Stimulated activated CD8-positive, alpha-beta memory T cell treated with anti-CD3 and anti-CD28 coated beads, Interleukin-2, amount 100 ng/mL, for 48 hours (primary cell): ENCODE measurements around the gene HES1.
A peak's percentile ranks its signal among the peaks of the same experiment; 100 is the strongest.
"Not testable (repeated sequence)": the region's sequence is repeated elsewhere in the genome, so short reads cannot be mapped to it uniquely, and the experiment has no call there.

Experiments used
- DNase-seq, 2 donors: peaks; one replicate each; pipeline ENCODE4 v3.0.0-alpha.2; 2020; ENCODE audit warnings: low read depth in 2 of 2

The HES1 gene

GRCh38 chr3:194141415-194142155, 5.6 kb downstream of the HES1 start:
- DNase-seq, result peak; percentile 62 to 64

DNA sequence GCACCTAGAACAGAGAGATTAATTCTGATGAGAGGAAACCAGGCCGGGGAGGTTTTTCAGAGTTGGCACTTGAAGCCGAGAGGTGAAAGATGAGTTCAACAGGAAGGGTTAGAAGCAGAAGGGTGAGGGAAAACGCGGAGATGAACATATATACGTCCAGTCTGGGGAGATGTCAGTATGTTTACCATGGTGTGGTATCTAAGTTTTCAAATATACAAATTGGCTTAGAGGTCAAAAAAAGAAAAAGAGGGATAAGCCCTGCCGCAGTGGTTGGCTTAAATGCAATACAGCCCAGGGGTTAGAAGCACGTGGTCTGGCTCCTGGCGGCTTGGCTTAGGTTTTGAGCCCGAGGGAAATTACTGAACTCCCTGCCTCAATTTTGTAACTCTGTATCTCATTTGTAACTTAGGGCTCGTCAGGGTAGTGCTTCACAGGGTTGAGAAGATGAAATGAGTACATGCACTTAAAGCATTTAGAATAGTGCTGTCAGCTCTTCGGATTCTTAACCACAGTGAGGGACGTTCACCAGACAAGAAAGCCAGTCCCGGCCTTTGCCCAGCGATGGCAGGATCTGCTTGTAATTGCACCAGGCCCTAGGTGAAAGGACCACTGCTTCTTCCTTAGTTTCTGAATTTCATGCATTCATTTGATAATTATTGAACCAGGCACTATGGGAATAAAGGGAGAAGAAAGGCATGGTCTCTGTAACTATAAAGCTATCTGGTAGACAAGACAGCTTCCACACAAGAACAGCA, 6.4 kb downstream of the HES1 start:
- no peak for DNase-seq

GRCh38 chr3:194145702-194146101, 9.8 kb downstream of the HES1 start:
- no peak for DNase-seq

GRCh38 chr3:194147679-194148078, 11.7 kb downstream of the HES1 start:
- DNase-seq, result no peak

- DNase-seq, result no peak
Measured at GRCh38 chr3:194148383-194148782, 12.4 kb downstream of the HES1 start.

GRCh38 chr3:194150252-194150934, 14.4 kb downstream of the HES1 start:
- no peak for DNase-seq

- not testable (repeated sequence) for DNase-seq
Measured at GRCh38 chr3:194150935-194151302, 15.0 kb downstream of the HES1 start.

DNA sequence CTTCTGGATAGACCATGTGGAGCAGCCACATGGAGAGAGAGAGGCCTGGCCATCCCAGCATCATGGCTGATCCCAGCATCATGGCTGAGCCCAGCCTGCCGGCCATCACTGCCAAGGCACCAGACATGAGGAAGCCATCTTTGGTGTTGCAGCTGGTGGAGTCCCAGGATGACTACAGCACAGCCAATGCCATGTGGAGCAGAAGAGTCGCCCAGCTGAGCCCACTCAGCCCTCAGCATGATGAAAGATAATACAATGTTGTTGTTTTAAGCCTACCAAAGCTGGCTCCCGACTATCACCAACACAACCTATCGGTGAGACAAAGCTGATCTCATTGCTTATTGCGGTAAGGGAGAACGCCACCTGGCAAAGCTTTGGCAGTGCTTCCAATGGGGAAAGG, 18.4 kb downstream of the HES1 start:
- no peak for DNase-seq

GRCh38 chr3:194156095-194156494, 20.1 kb downstream of the HES1 start:
- DNase-seq, result no peak

DNA sequence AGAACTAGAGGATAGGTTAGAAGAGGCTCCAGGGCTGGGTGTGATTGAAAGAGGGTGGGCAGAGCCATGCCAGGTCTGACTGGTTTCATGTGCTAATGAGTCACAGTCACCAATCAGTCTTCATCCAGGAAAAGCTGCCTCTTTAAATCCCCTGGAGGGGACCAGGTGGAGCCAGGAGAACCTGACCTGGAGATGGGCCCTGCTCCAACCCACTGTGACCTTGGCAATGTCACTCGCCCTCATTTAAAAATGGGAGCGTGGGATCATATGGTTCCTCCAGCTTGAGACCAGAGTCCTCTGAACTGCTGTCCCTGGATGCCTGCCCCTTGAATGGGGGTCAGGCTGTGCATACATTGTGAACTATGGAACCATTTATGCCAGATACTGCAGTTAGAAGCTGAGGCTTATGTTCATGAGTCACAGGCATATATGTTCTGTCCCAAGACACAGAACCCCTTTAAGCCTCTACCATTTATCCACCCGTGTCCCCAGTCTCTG, 23.0 kb downstream of the HES1 start:
- DNase-seq, result no peak

DNA sequence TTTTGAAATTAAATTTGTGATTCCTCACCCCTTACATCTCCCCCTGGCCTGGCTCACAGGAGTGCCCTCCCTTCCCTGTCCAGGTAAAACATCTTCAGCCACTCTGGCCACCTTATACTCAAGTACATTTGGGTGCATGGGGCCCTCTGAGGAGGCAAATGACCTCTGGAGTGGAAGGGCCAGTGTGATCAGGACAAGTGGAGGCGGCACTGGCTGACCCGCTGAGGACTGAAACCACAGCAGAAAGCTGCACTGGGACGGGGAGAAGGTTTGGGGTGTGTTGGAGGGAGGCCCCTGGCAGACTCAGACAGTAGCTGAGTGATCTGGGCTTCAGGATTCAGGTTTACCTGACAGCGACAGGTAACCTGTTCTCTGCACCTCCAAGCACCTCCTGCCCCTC, 24.2 kb downstream of the HES1 start:
- DNase-seq, result no peak

DNA sequence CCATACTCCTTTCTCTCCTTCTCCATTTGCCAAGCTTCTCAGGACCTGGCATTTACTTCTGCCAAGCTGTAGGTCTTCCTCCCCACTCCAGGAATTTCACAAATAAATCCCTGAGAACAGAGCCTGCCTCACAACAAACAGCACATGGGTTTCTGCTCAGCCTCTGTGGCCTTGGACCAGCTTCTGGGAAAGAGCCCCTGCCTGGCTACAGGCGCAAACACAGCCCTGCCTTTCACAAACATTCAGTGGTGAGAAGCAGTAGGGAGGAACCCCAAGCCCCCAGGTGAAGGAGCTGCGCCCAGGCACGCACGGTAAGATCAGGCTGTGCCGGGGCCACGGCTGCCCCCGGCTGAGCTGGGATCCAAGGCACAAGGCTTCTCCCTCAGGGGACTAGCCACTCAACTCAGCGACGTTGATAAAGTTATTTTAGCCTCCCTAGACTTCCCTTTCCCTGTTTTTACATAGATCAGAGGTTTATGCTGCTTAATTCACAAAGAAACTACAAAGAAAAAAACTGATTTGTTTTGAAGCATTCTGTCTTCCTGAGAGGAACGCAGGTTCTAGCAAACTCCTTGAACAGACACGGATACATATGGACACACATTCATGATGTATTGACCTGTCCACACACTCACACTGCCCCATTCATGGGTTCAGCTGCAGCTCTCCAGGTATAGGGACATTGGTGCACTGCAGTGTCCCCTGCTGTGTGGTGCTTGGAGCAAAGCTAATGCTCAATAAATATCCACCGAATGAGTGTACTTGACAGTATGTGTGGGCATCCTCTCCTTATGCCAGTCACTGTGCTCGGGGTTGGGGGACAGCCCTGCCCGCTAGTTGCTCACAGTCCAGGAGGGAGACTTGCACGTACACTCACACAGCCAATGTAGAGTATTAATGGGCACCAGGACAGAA, 25.4 kb downstream of the HES1 start:
- DNase-seq, result no peak

DNA sequence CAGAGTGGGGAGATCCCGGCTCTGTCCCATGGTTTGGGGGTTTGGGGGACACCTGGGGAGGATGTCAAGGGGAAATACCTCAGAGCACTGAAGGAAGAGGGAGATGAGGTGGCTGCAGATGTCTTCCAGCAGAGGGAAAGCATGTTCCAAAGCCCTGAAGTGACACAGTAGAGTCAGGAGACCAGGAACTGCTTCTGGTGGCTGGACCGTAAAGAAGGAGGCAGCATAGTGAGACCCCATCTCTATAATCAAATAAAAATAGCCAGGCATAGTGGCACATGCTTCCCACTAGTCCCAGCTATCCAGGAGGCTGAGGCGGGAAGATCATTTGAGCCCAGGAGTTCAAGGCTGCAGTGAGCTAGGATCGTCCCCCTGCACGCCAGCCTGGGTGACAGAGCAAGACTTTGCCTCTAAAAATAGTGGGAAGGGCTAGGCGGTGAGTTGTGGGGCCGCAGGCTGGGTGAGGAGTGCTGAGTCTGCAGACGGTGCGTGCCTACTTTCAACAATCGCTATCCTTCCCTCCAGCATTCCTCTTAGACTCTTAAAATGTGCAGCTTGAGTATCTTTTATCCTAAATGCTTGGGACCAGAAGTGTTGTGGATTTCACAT, 26.2 kb downstream of the HES1 start:
- DNase-seq, result no peak

DNA sequence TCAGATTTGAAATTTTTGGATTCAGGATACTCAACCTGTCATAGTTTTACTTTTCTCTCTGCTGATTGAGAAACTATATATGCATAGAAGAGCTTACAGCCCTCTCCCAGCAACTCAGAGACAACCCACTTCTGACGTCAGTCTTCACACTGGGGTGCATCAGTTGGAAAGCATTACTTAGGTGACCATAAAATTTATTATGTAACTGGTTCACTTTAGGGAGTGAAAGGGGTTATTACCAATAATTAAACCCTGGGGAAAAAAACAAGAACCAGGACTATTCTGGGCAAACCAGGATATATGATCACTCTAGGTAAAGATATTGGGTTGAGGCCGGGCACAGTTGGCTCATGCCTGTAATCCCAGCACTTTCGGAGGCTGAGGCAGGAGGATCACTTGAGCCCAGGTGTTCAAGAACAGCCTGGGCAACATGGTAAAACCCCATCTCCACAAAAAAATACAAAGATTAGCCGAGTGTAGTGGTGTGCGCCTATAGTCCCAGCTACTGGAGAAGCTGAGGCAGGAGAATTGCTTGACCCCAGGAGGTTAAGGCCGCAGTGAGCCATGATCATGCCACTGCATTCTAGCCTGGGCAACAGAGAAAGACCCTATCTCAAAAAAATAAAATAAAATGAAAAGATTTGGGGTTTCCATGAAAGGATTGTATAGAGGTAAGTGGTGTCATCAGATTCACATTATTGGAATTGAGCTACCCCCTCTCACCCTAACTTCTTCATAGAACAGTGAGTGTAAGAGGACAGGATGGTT, 27.1 kb downstream of the HES1 start:
- DNase-seq, result no peak

DNA sequence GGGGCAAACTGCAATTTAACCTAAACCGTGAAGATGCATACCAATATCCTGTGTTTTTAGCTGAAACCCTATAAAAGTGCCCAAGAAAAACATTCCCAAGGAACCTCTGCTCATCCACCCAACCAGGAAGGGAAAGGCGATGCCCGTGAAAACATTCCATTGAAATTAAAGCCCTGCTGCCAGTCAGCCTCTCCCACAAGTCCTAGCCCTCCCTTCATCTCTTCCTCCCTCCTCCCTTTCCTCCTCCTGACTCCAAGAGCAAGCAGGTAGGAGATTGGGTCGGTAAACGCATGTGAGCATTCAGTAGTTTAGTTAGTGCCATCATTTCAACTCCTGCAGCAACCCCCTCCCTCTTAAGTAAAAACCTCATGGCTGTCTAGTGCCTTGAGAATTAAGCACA, 27.7 kb downstream of the HES1 start:
- no peak for DNase-seq

GRCh38 chr3:194164861-194165260, 28.9 kb downstream of the HES1 start:
- DNase-seq, result no peak

GRCh38 chr3:194165271-194166018, 29.5 kb downstream of the HES1 start:
- no peak for DNase-seq

DNA sequence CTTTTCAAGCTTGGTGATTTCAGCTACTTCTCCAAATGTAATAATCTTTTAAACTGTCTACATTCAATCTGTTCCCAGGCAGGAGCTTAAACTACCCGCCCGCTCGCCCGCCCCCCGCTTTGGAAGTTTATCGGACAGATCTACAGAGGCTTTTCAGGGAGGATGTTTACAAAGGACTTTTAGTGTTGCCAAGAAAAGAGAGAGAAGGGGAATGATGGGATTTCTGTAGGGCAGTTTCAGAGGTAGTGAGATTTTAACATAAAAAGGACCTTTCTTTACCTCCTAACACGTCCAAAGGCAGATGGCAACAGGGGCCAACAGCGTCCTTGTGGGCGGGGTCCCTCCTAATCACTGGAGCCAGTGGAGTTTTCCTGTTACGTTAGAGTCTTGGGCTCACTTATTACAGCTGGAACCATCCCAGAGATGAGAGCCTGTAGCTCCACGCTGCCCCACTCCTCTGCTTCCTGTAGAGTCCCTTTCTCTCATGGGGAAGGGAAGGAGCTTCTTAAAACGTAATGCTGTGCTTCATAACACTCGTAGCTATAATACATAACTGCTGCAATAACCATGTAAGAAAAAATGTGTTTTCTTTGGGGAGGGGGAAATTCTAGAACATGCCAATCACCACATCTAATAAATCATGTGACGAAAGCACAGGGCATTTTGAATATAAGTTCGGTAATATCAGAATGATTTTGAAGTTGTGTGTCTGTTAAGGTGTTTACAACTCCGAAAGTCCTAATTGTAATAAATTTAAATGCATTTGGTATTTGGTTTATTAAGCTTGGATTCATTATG, 30.9 kb downstream of the HES1 start:
- DNase-seq, result no peak
